Tibial artery (tissue), 4 donors: Measurements from ENCODE around the gene RPL38.

Experiments used
- DNase-seq, 2 donors: peaks; one replicate each; pipeline ENCODE4 v3.0.0-alpha.2; 2019
- H3K27ac ChIP-seq, 2 donors: fragments of 200-600 bp; sonication (generic) in 1 of 2; 1 replicate in 1 of 2; 2 replicates in 1 of 2; pipeline ENCODE4 v1.5.1; 2018 to 2019; ENCODE audit warnings: mild to moderate bottlenecking in 1 of 2
- H3K27me3 ChIP-seq, 2 donors: fragments of 200-600 bp; sonication (generic) in 1 of 2; one replicate each; pipeline versions ENCODE4 v1.5.1 to v1.6.0; 2016 to 2019
- H3K36me3 ChIP-seq, 3 donors: fragments of 200-600 bp; sonication (generic) in 2 of 3; one replicate each; pipeline ENCODE4 v1.5.1; 2016 to 2019; ENCODE audit warnings: mild to moderate bottlenecking in 2 of 3
- H3K4me1 ChIP-seq, 4 donors: fragments of 200-600 bp; sonication (generic) in 2 of 4; 1 replicate in 3 of 4; 2 replicates in 1 of 4; pipeline ENCODE4 v1.5.1; 2016 to 2019
- H3K4me3 ChIP-seq, 2 donors: fragments of 200-600 bp; sonication (generic) in 1 of 2; 1 replicate in 1 of 2; 2 replicates in 1 of 2; pipeline ENCODE4 v1.5.1; 2018 to 2019; ENCODE audit warnings: mild to moderate bottlenecking in 2 of 2
- H3K9me3 ChIP-seq, 3 donors: fragments of 200-600 bp; sonication (generic) in 1 of 3; one replicate each; pipeline ENCODE4 v1.5.1; 2016 to 2019
- CTCF ChIP-seq, 2 experiments: fragments of 200-600 bp in 1 of 2; fragments of 450-650 bp in 1 of 2; IDR thresholded peaks; one replicate each; pipeline ENCODE4 v1.5.1; 2017 to 2019; ENCODE audit warnings: antibody characterized with exemption in 2 of 2, mild to moderate bottlenecking in 1 of 2, moderate library complexity in 1 of 2
- intact Hi-C: fragments of 100-400 bp; cut with DNase I; formaldehyde crosslinking; loops from one replicate; pipeline ENCODE4 v1.15.0; 2023; ENCODE audit warnings: low total_unique reads

Gene RPL38

GRCh38 chr17:74190807-74191406, 12.6 kb upstream of the RPL38 start:
- TF ChIP-seq CTCF (IDR thresholded peaks at IDR 0.05), result no peak
- Histone ChIP-seq H3K36me3 (no peaks in the 10 kb centered on the region), H3K27ac (no peak overlapping the region), H3K27me3 (peaks cover 0 to 43% of the 10 kb centered on the region in 2 donors), H3K4me3 (no peak overlapping the region), H3K4me1 (no peaks in the 10 kb centered on the region), H3K9me3 (no peaks in the 10 kb centered on the region)
- no peak for DNase-seq
- intact Hi-C loops, result no loop called here

GRCh38 chr17:74192950-74193781, 10.3 kb upstream of the RPL38 start:
- no peaks in the 10 kb centered on the region for H3K9me3 ChIP-seq
- H3K4me1 ChIP-seq, result no peaks in the 10 kb centered on the region
- DNase-seq, result peak; percentile 77 to 83
- intact Hi-C loops, result no loop called here
- H3K27me3 ChIP-seq, result peaks cover 0 to 49% of the 10 kb centered on the region in 2 donors
- TF ChIP-seq CTCF (IDR thresholded peaks at IDR 0.05), result no peak
- H3K4me3 ChIP-seq, result no peak overlapping the region
- no peak overlapping the region for H3K27ac ChIP-seq
- H3K36me3 ChIP-seq, result no peaks in the 10 kb centered on the region

GRCh38 chr17:74194682-74195081, 8.8 kb upstream of the RPL38 start:
- Histone ChIP-seq H3K36me3 (no peaks in the 10 kb centered on the region), H3K9me3 (no peaks in the 10 kb centered on the region), H3K27ac (no peak overlapping the region), H3K4me1 (peaks cover 0 to 4% (median 1%) of the 10 kb centered on the region in 4 donors), H3K4me3 (no peak overlapping the region), H3K27me3 (peaks cover 0 to 59% of the 10 kb centered on the region in 2 donors)
- no peak for DNase-seq
- TF ChIP-seq CTCF (IDR thresholded peaks at IDR 0.05), result no peak
- intact Hi-C loops, result no loop called here

- no peak for TF ChIP-seq CTCF (IDR thresholded peaks at IDR 0.05)
- Histone ChIP-seq H3K27me3 (peaks cover 0 to 79% of the 10 kb centered on the region in 2 donors), H3K4me3 (no peak overlapping the region), H3K9me3 (no peaks in the 10 kb centered on the region), H3K4me1 (peaks cover 0 to 7% (median 2%) of the 10 kb centered on the region in 4 donors), H3K36me3 (no peaks in the 10 kb centered on the region), H3K27ac (no peak overlapping the region)
- DNase-seq, result no peak
- intact Hi-C loops, result no loop called here
Measured at GRCh38 chr17:74196541-74197317, 6.7 kb upstream of the RPL38 start.

GRCh38 chr17:74197801-74198200, 5.7 kb upstream of the RPL38 start:
- intact Hi-C loops, result no loop called here
- H3K27me3 ChIP-seq, result peaks cover 0 to 90% of the 10 kb centered on the region in 2 donors

More at GRCh38 chr17:74197801-74198200, 5.7 kb upstream of the RPL38 start:
- no peak for TF ChIP-seq CTCF (IDR thresholded peaks at IDR 0.05)
- Histone ChIP-seq H3K4me3 (no peak overlapping the region), H3K4me1 (peaks cover 0 to 7% (median 3%) of the 10 kb centered on the region in 4 donors), H3K36me3 (no peaks in the 10 kb centered on the region), H3K27ac (no peak overlapping the region), H3K9me3 (no peaks in the 10 kb centered on the region)
- DNase-seq, result no peak
